SKM-1 (cell line): ENCODE data around the gene MSL1.

Source experiments
- DNase-seq: peaks from one replicate; lab custom pipeline; 2025; ENCODE audit not compliant: unreplicated experiment; lab: John Stamatoyannopoulos, UW

MSL1 gene

DNA sequence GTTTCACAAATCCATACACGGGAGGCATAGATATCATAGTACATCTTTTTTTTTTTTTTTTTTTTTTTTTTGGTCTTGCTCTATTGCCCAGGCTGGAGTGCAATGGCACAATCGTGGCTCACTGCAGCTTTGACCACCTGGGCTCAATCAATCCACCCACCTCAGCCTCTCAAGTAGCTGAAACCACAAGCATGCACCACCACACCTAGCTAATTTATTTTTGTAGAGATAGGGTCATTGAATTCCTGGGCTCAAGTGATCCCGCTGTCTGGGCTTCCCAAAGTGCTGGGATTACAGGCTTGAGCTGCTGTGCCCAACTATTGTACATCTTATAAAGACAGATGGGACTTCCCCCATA, 52.0 kb downstream of the MSL1 start:
- no peak for DNase-seq

GRCh38 chr17:40174514-40174913, 52.7 kb downstream of the MSL1 start:
- DNase-seq, result no peak

GRCh38 chr17:40175928-40176753, 54.4 kb downstream of the MSL1 start:
- no peak for DNase-seq

DNA sequence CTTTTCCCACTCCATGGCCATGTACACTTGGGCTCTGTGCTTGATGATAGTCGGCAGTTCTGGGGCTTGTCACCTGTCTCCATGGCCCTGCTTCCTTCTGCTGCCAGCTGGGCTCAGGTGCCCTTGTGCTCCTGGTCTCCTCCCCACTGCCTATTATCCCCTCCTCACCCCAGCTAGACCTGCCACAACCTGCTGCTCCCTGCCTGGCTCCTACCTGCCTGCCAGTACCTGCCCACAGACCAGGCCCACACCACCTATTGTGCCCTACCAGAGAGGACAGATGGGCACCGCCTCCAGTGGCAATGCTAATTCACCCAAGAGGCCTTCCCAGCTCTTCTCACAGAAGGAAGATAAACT, 55.0 kb downstream of the MSL1 start:
- DNase-seq, result no peak

- no peak for DNase-seq
Observed at GRCh38 chr17:40177275-40177874, 55.6 kb downstream of the MSL1 start, which contains the start of gene RAPGEFL1. RAPGEFL1 (plus strand) TSS chr17:40177470; CDS start chr17:40177862, 392 bp downstream.

- no peak for DNase-seq
Observed at GRCh38 chr17:40178021-40178601, 56.3 kb downstream of the MSL1 start.

DNA sequence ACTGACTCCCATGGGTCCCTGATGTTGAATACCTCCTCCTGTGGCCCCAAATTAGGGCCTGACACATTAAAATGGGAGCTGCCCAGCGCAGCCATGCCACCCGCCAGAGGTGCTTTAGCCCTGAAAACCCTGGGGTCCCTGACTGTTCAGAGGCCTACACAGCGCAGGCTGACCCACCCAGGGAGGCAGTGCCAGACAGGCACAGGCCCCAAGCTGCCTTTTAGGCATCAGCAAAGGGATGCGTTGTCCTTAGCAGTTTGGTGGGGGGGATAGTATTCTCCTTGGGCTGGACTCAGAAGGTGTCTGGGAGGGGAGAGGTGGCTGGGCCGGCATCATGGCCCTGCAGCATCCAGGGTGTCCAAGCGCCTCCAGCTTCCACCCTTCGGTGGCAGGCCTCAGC, 56.9 kb downstream of the MSL1 start:
- DNase-seq, result no peak

- no peak for DNase-seq
Observed at GRCh38 chr17:40179923-40180659, 58.3 kb downstream of the MSL1 start.

- no peak for DNase-seq
Observed at GRCh38 chr17:40180694-40181093, 58.9 kb downstream of the MSL1 start.

GRCh38 chr17:40181205-40181604, 59.4 kb downstream of the MSL1 start:
- DNase-seq, result no peak

DNA sequence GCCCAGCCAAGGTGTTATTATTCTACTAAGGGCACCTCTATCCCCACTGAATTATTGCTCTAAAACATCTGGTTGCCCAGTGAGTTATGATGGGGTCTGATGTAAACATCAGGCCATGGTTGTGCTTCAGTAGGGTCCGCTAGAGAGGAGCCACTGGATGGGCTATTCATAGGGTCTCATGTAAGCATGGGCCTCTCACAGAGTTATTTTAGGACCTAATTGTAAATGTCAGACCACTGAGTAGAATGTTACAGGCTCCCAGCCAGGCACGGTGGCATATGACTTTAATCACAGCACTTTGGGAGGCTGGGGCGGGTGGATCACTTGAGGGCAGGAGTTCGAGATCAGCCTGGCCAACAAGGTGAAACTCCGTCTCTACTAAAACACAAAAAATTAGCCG, 60.8 kb downstream of the MSL1 start:
- no peak for DNase-seq
